Natural killer cell (primary cell): ENCODE results near the gene COL4A1. TPM values are rescaled to one million over a fixed set of nuclear protein-coding genes. Genes with fewer than 3 reads are reported as not detected.
"Not testable (repeated sequence)": the region's sequence is repeated elsewhere in the genome, so short reads cannot be mapped to it uniquely, and the experiment has no call there.

Experiments
- ATAC-seq, 3 donors: fragments of 150-1000 bp in 2 of 3; fragments of 200-7000 bp in 1 of 3; cut with Tn5 transposase; 1 replicate in 1 of 3; 2 replicates in 2 of 3; pipeline ENCODE4 v1.10.0; 2021; ENCODE audit warnings: mild to moderate bottlenecking in 2 of 3, moderate library complexity in 2 of 3
- DNase-seq, 2 donors: peaks; one replicate each; pipeline versions ENCODE4 v3.0.0 to v3.0.0-alpha.2; 2013 to 2021; ENCODE audit warnings: mixed read lengths in 1 of 2
- H3K27ac ChIP-seq: one replicate; pipeline ENCODE4 v1.5.1; 2013; ENCODE audit warnings: mild to moderate bottlenecking, low read length
- H3K27me3 ChIP-seq: one replicate; pipeline ENCODE4 v1.6.1; 2013; ENCODE audit warnings: low read length; ENCODE audit not compliant: control insufficient read depth, insufficient read depth
- H3K36me3 ChIP-seq: one replicate; pipeline ENCODE4 v1.6.1; 2013; ENCODE audit warnings: low read length; ENCODE audit not compliant: control insufficient read depth, insufficient read depth
- H3K4me1 ChIP-seq: one replicate; pipeline ENCODE4 v1.6.1; 2013; ENCODE audit warnings: low read length; ENCODE audit not compliant: control insufficient read depth, insufficient read depth
- H3K4me3 ChIP-seq: one replicate; pipeline ENCODE4 v1.5.1; 2013; ENCODE audit warnings: low read length
- H3K9me3 ChIP-seq: one replicate; pipeline ENCODE4 v1.6.1; 2013; ENCODE audit warnings: low read length; ENCODE audit not compliant: control insufficient read depth, insufficient read depth
- H3K27ac Mint-ChIP-seq, 2 donors: one replicate each; pipeline ENCODE4 v1.8.0; 2022; ENCODE audit warnings: mild to moderate bottlenecking in 2 of 2, mixed read lengths in 2 of 2, moderate library complexity in 1 of 2
- H3K27me3 Mint-ChIP-seq, 2 donors: one replicate each; pipeline ENCODE4 v1.8.0; 2022; ENCODE audit warnings: low read depth in 2 of 2, mixed read lengths in 2 of 2
- H3K36me3 Mint-ChIP-seq: one replicate; pipeline ENCODE4 v1.8.0; 2022; ENCODE audit warnings: mixed read lengths
- H3K4me1 Mint-ChIP-seq, 2 donors: one replicate each; pipeline ENCODE4 v1.8.0; 2022; ENCODE audit warnings: mixed read lengths in 2 of 2
- H3K4me3 Mint-ChIP-seq: one replicate; pipeline ENCODE4 v1.8.0; 2022; ENCODE audit warnings: mild to moderate bottlenecking, moderate library complexity, mixed read lengths
- H3K9me3 Mint-ChIP-seq, 2 donors: one replicate each; pipeline ENCODE4 v1.8.0; 2022; ENCODE audit warnings: mixed read lengths in 2 of 2
- CTCF ChIP-seq: fragments of 200-600 bp; IDR thresholded peaks from one replicate; pipeline ENCODE4 v1.8.0; 2022; ENCODE audit warnings: antibody characterized with exemption
- WGBS: methylation state at CpG from one replicate; pipeline ENCODE4 v1.1.7; 2013; ENCODE audit warnings: missing lambda C conversion rate; ENCODE audit not compliant: insufficient coverage; 5-methylcytosine and 5-hydroxymethylcytosine counted together
- intact Hi-C: fragments of 100-400 bp; cut with micrococcal nuclease; formaldehyde crosslinking; loops from one replicate; pipeline ENCODE4 v1.14.2; 2022
- total RNA-seq, 4 donors: library from RNA; stranded (reverse); fragments of 120-200 nt in 1 of 4; gene quantifications; one replicate each; pipeline versions ENCODE4 v1.2.3 to v1.2.4, GENCODE V29; 2013 to 2022

Gene COL4A1
- total RNA-seq, 3 donors from 2014 or later (not counting 1 experiment from before 2014, with no cell fraction given), result not detected

- TF ChIP-seq CTCF, result no peak
- H3K4me1 ChIP-seq, result peaks cover 3% of the 10 kb centered on the region
- Mint-ChIP-seq H3K36me3 (no peaks in the 10 kb centered on the region), H3K4me1 (no peaks in the 10 kb centered on the region), H3K4me3 (no peak overlapping the region), H3K9me3 (no peaks in the 10 kb centered on the region), H3K27ac (no peak overlapping the region), H3K27me3 (peaks cover 15 to 29% of the 10 kb centered on the region in 2 donors)
- H3K4me3 ChIP-seq, result no peak overlapping the region
- H3K27ac ChIP-seq, result no peak overlapping the region
- peaks cover 3% of the 10 kb centered on the region for H3K27me3 ChIP-seq
- ATAC-seq (no peak), DNase-seq (no peak)
- 36% methylated on average over 2 of the region's 2 CpGs for WGBS
- H3K9me3 ChIP-seq, result no peaks in the 10 kb centered on the region
- intact Hi-C loops, result no loop called here
- H3K36me3 ChIP-seq, result no peaks in the 10 kb centered on the region
Measured at GRCh38 chr13:110113284-110113764, 193.6 kb downstream of the COL4A1 start.

GRCh38 chr13:110112379-110112778, 194.6 kb downstream of the COL4A1 start:
- H3K27ac Mint-ChIP-seq, H3K4me3 ChIP-seq, ATAC-seq, H3K4me1 ChIP-seq, DNase-seq, H3K9me3 ChIP-seq, H3K9me3 Mint-ChIP-seq, H3K36me3 Mint-ChIP-seq, intact Hi-C loops, H3K4me3 Mint-ChIP-seq, H3K27ac ChIP-seq, H3K4me1 Mint-ChIP-seq, H3K36me3 ChIP-seq, H3K27me3 ChIP-seq: not testable (repeated sequence)
- H3K27me3 Mint-ChIP-seq, result peaks cover 15 to 29% of the 10 kb centered on the region in 2 donors
- 81% methylated on average over 6 of the region's 6 CpGs for WGBS

GRCh38 chr13:110110783-110111182, 196.2 kb downstream of the COL4A1 start:
- Mint-ChIP-seq H3K4me3 (no peak overlapping the region), H3K36me3 (no peaks in the 10 kb centered on the region), H3K9me3 (no peaks in the 10 kb centered on the region), H3K27ac (no peak overlapping the region), H3K27me3 (peaks cover 8 to 18% of the 10 kb centered on the region in 2 donors), H3K4me1 (no peaks in the 10 kb centered on the region)
- H3K27ac ChIP-seq, result no peak overlapping the region
- H3K9me3 ChIP-seq, result no peaks in the 10 kb centered on the region
- no peaks in the 10 kb centered on the region for H3K36me3 ChIP-seq
- H3K4me3 ChIP-seq, result no peak overlapping the region
- no peaks in the 10 kb centered on the region for H3K4me1 ChIP-seq
- DNase-seq (no peak), ATAC-seq (no peak)
- WGBS, result 95% methylated on average over 19 of the region's 19 CpGs
- no peaks in the 10 kb centered on the region for H3K27me3 ChIP-seq
- intact Hi-C loops, result no loop called here
- no peak for TF ChIP-seq CTCF

- 82% methylated on average over 15 of the region's 15 CpGs for WGBS
- Histone ChIP-seq H3K36me3 (no peaks in the 10 kb centered on the region), H3K9me3 (no peaks in the 10 kb centered on the region), H3K4me3 (no peak overlapping the region), H3K27me3 (no peaks in the 10 kb centered on the region), H3K4me1 (no peaks in the 10 kb centered on the region), H3K27ac (no peak overlapping the region)
- Mint-ChIP-seq H3K36me3 (no peaks in the 10 kb centered on the region), H3K27ac (no peak overlapping the region), H3K9me3 (no peaks in the 10 kb centered on the region), H3K27me3 (peaks cover 8 to 11% of the 10 kb centered on the region in 2 donors), H3K4me3 (no peak overlapping the region), H3K4me1 (no peaks in the 10 kb centered on the region)
- intact Hi-C loops, result no loop called here
- ATAC-seq (no peak), DNase-seq (no peak)
- TF ChIP-seq CTCF, result no peak
Measured at GRCh38 chr13:110109910-110110309, 197.0 kb downstream of the COL4A1 start.
